HG03060 (cell line): Measurements from ENCODE around the gene SPG11.
"Not testable (repeated sequence)": the region's sequence is repeated elsewhere in the genome, so short reads cannot be mapped to it uniquely, and the experiment has no call there.

Experiments
- ATAC-seq: cut with Tn5 transposase; IDR thresholded peaks from one replicate; pipeline ENCODE4 v1.9.1; 2021; ENCODE audit warnings: low read depth, moderate number of reproducible peaks; ENCODE audit not compliant: unreplicated experiment

Gene SPG11

GRCh38 chr15:44682809-44683682, 19.6 kb upstream of the SPG11 start:
- ATAC-seq, result not testable (repeated sequence)

- no peak for ATAC-seq
Observed at GRCh38 chr15:44682211-44682610, 18.7 kb upstream of the SPG11 start.

- ATAC-seq, result no peak
Observed at GRCh38 chr15:44676676-44677075, 13.2 kb upstream of the SPG11 start.

GRCh38 chr15:44675911-44676310, 12.4 kb upstream of the SPG11 start:
- no peak for ATAC-seq

- ATAC-seq, result no peak
Observed at GRCh38 chr15:44673639-44674038, 10.2 kb upstream of the SPG11 start.

GRCh38 chr15:44670087-44670950, 6.9 kb upstream of the SPG11 start:
- ATAC-seq, result no peak

GRCh38 chr15:44668921-44669320, 5.5 kb upstream of the SPG11 start:
- ATAC-seq, result no peak

GRCh38 chr15:44667039-44667360, 3.5 kb upstream of the SPG11 start:
- no peak for ATAC-seq

- no peak for ATAC-seq
Observed at GRCh38 chr15:44666210-44667038, 3.0 kb upstream of the SPG11 start.

- ATAC-seq, result peak; percentile 21
Observed at GRCh38 chr15:44662478-44663409, 718 bp downstream of the SPG11 start.

- no peak for ATAC-seq
Observed at GRCh38 chr15:44661576-44661975, 1.9 kb downstream of the SPG11 start.

GRCh38 chr15:44659056-44659455, 4.4 kb downstream of the SPG11 start:
- ATAC-seq, result no peak

GRCh38 chr15:44657378-44657777, 6.1 kb downstream of the SPG11 start:
- no peak for ATAC-seq

GRCh38 chr15:44656913-44657312, 6.5 kb downstream of the SPG11 start:
- no peak for ATAC-seq

GRCh38 chr15:44656298-44656697, 7.2 kb downstream of the SPG11 start:
- no peak for ATAC-seq

GRCh38 chr15:44654858-44655257, 8.6 kb downstream of the SPG11 start:
- ATAC-seq, result no peak

- ATAC-seq, result no peak
Observed at GRCh38 chr15:44647637-44648036, 15.8 kb downstream of the SPG11 start.

- ATAC-seq, result no peak
Observed at GRCh38 chr15:44647036-44647435, 16.4 kb downstream of the SPG11 start.

- ATAC-seq, result no peak
Observed at GRCh38 chr15:44646460-44646859, 17.0 kb downstream of the SPG11 start.

- ATAC-seq, result no peak
Observed at GRCh38 chr15:44641651-44642050, 21.8 kb downstream of the SPG11 start.
